Smooth muscle cell (in vitro differentiated cells): ENCODE data around the gene NFASC. TPM values are rescaled to one million over a fixed set of nuclear protein-coding genes. Genes with fewer than 3 reads are reported as not detected.

Experiments used
- DNase-seq: peaks from one replicate; lab custom pipeline; 2025; ENCODE audit not compliant: unreplicated experiment; lab: John Stamatoyannopoulos, UW
- H2AFZ ChIP-seq: fragments of 200-600 bp; sonication (generic); 2 replicates; pipeline ENCODE4 v1.6.0; 2016; ENCODE audit warnings: antibody characterized with exemption, low read depth, mild to moderate bottlenecking
- H3F3A ChIP-seq: fragments of 200-600 bp; sonication (generic); 2 replicates; pipeline ENCODE4 v1.6.0; 2017; ENCODE audit warnings: antibody characterized with exemption, low read depth
- H3K27ac ChIP-seq: fragments of 200-600 bp; sonication (generic); 2 replicates; pipeline ENCODE4 v1.5.1; 2016; ENCODE audit warnings: low read depth, mild to moderate bottlenecking
- H3K27me3 ChIP-seq: fragments of 200-600 bp; sonication (generic); 2 replicates; pipeline ENCODE4 v1.6.1; 2016; ENCODE audit warnings: low read depth, mild to moderate bottlenecking
- H3K36me3 ChIP-seq: fragments of 200-600 bp; sonication (generic); 2 replicates; pipeline ENCODE4 v1.5.1; 2016; ENCODE audit warnings: low read depth
- H3K4me1 ChIP-seq: fragments of 200-600 bp; sonication (generic); 2 replicates; pipeline ENCODE4 v1.5.1; 2016; ENCODE audit warnings: low read depth
- H3K4me2 ChIP-seq: fragments of 200-600 bp; sonication (generic); 2 replicates; pipeline ENCODE4 v1.6.0; 2016; ENCODE audit warnings: mild to moderate bottlenecking
- H3K4me3 ChIP-seq: fragments of 200-600 bp; sonication (generic); 2 replicates; pipeline ENCODE4 v1.5.1; 2016; ENCODE audit warnings: mild to moderate bottlenecking
- H3K79me2 ChIP-seq: fragments of 200-600 bp; sonication (generic); 2 replicates; pipeline ENCODE4 v1.6.0; 2016; ENCODE audit warnings: low read depth, mild to moderate bottlenecking
- H3K9ac ChIP-seq: fragments of 200-600 bp; sonication (generic); 2 replicates; pipeline ENCODE4 v1.6.0; 2016; ENCODE audit warnings: low read depth
- H3K9me3 ChIP-seq: fragments of 200-600 bp; sonication (generic); replicated peaks from 2 replicates; pipeline ENCODE4 v1.5.1; 2016; ENCODE audit warnings: low read depth
- H4K20me1 ChIP-seq: fragments of 200-600 bp; sonication (generic); 2 replicates; pipeline ENCODE4 v1.6.0; 2016; ENCODE audit warnings: low read depth
- CTCF ChIP-seq: fragments of 200-600 bp; sonication (generic); IDR thresholded peaks from 2 replicates; pipeline ENCODE4 v1.5.1; 2017; ENCODE audit warnings: borderline replicate concordance, mild to moderate bottlenecking, antibody characterized with exemption; ENCODE audit not compliant: insufficient read depth, poor library complexity, severe bottlenecking
- WGBS: methylation state at CpG from one replicate; pipeline ENCODE4 v1.1.7; 2016; ENCODE audit warnings: low lambda C conversion rate; 5-methylcytosine and 5-hydroxymethylcytosine counted together
- polyA plus RNA-seq: library from polyadenylated mRNA; unstranded; fragments of >200 nt; fragmentation: Nextera tagmentation; extraction: Ambion mirVana; gene quantifications from 2 replicates; pipeline ENCODE4 v1.2.1, GENCODE V29; 2016
- total RNA-seq: library from RNA; depleted of rRNA; stranded (reverse); fragments of >200 nt; gene quantifications from 2 replicates; pipeline ENCODE4 v1.2.3, GENCODE V29; 2014

Gene NFASC
- total and polyA plus RNA-seq, 2 experiments from 2014 or later, result 0.09 to 0.63 TPM

- no peak overlapping the region for H2AFZ ChIP-seq
- 75% methylated on average over 4 of the region's 4 CpGs for WGBS
- H3K4me2 ChIP-seq, result no peak overlapping the region
- H3K9ac ChIP-seq, result no peak overlapping the region
- no peaks in the 10 kb centered on the region for H3F3A ChIP-seq
- H3K9me3 ChIP-seq, result no peaks in the 10 kb centered on the region
- H3K4me3 ChIP-seq, result no peak overlapping the region
- H3K4me1 ChIP-seq, result no peaks in the 10 kb centered on the region
- no peak for TF ChIP-seq CTCF
- H3K27ac ChIP-seq, result no peak overlapping the region
- no peaks in the 10 kb centered on the region for H4K20me1 ChIP-seq
- H3K36me3 ChIP-seq, result no peaks in the 10 kb centered on the region
- no peaks in the 10 kb centered on the region for H3K79me2 ChIP-seq
- DNase-seq, result no peak
- peaks cover 10% of the 10 kb centered on the region for H3K27me3 ChIP-seq
Observed at GRCh38 chr1:204875255-204875654, 4.6 kb downstream of the NFASC start.

GRCh38 chr1:204878621-204879234 is 8.1 kb downstream of the NFASC start:
- no peaks in the 10 kb centered on the region for H3K4me1 ChIP-seq
- no peaks in the 10 kb centered on the region for H3K79me2 ChIP-seq
- H3K4me2 ChIP-seq, result no peak overlapping the region
- no peaks in the 10 kb centered on the region for H3K36me3 ChIP-seq
- no peak overlapping the region for H3K4me3 ChIP-seq
- no peaks in the 10 kb centered on the region for H3F3A ChIP-seq
- 69% methylated on average over 5 of the region's 5 CpGs for WGBS
- H3K9me3 ChIP-seq, result no peaks in the 10 kb centered on the region
- no peaks in the 10 kb centered on the region for H4K20me1 ChIP-seq
- no peak for DNase-seq
- H3K27me3 ChIP-seq, result peaks cover 16% of the 10 kb centered on the region
- no peak overlapping the region for H3K9ac ChIP-seq
- H3K27ac ChIP-seq, result no peak overlapping the region
- H2AFZ ChIP-seq, result no peak overlapping the region
- no peak for TF ChIP-seq CTCF

GRCh38 chr1:204879351-204879750 is 8.7 kb downstream of the NFASC start:
- no peak for TF ChIP-seq CTCF
- H4K20me1 ChIP-seq, result no peaks in the 10 kb centered on the region
- no peak for DNase-seq
- no peaks in the 10 kb centered on the region for H3K9me3 ChIP-seq
- WGBS, result 76% methylated on average over 3 of the region's 3 CpGs
- no peak overlapping the region for H3K9ac ChIP-seq
- H3K79me2 ChIP-seq, result no peaks in the 10 kb centered on the region
- no peak overlapping the region for H3K4me2 ChIP-seq
- H3K4me1 ChIP-seq, result no peaks in the 10 kb centered on the region
- H3K27me3 ChIP-seq, result peaks cover 22% of the 10 kb centered on the region
- no peak overlapping the region for H2AFZ ChIP-seq
- H3F3A ChIP-seq, result no peaks in the 10 kb centered on the region
- no peaks in the 10 kb centered on the region for H3K36me3 ChIP-seq
- H3K4me3 ChIP-seq, result no peak overlapping the region
- H3K27ac ChIP-seq, result no peak overlapping the region

- Histone ChIP-seq H4K20me1 (no peaks in the 10 kb centered on the region), H3K79me2 (no peaks in the 10 kb centered on the region), H3K4me1 (no peaks in the 10 kb centered on the region), H3K4me2 (no peak overlapping the region), H3K27me3 (peaks cover 36% of the 10 kb centered on the region), H3K9me3 (no peaks in the 10 kb centered on the region), H3K9ac (no peak overlapping the region), H3F3A (no peaks in the 10 kb centered on the region), H3K27ac (no peak overlapping the region), H3K36me3 (no peaks in the 10 kb centered on the region), H3K4me3 (no peak overlapping the region), H2AFZ (no peak overlapping the region)
- DNase-seq, result no peak
- no peak for TF ChIP-seq CTCF
- 96% methylated on average over 7 of the region's 7 CpGs for WGBS
Observed at GRCh38 chr1:204880906-204881305, 10.2 kb downstream of the NFASC start.
